Activated CD8-positive, alpha-beta memory T cell treated with anti-CD3 and anti-CD28 coated beads, Interleukin-2, amount 10 ng/mL, durations not matched to agents 7 days and 5 days (primary cell): ENCODE measurements around the gene SLC25A44. TPM values are rescaled to one million over a fixed set of nuclear protein-coding genes. Genes with fewer than 3 reads are reported as not detected.

Experiments used
- ATAC-seq: fragments of 150-1000 bp; cut with Tn5 transposase; one replicate; pipeline ENCODE4 v1.10.0; 2021; ENCODE audit warnings: moderate library complexity
- CTCF ChIA-PET: fragments of 350-600 bp; sonication (Branson Sonifier 250); formaldehyde crosslinking; loops from one replicate; lab custom pipeline; 2021; ENCODE audit warnings: antibody characterized with exemption; lab: Charles Lee
- DNase-seq: peaks from one replicate; pipeline ENCODE4 v3.0.0-alpha.2; 2020
- H3K27ac Mint-ChIP-seq: one replicate; pipeline ENCODE4 v1.8.0; 2021; ENCODE audit warnings: mild to moderate bottlenecking, mixed read lengths
- H3K27me3 Mint-ChIP-seq: one replicate; pipeline ENCODE4 v1.8.0; 2021; ENCODE audit warnings: mixed read lengths
- H3K36me3 Mint-ChIP-seq: one replicate; pipeline ENCODE4 v1.8.0; 2021; ENCODE audit warnings: mild to moderate bottlenecking, mixed read lengths
- H3K4me1 Mint-ChIP-seq: one replicate; pipeline ENCODE4 v1.8.0; 2021; ENCODE audit warnings: mixed read lengths
- H3K4me3 Mint-ChIP-seq: one replicate; pipeline ENCODE4 v1.8.0; 2021; ENCODE audit warnings: mild to moderate bottlenecking, moderate library complexity, mixed read lengths
- H3K9me3 Mint-ChIP-seq: one replicate; pipeline ENCODE4 v1.8.0; 2022; ENCODE audit warnings: low read depth, mixed read lengths
- total RNA-seq, 2 experiments: library from RNA; stranded (reverse); gene quantifications; one replicate each; pipeline ENCODE4 v1.2.3, GENCODE V29; 2021

SLC25A44 gene
- 10 to 100 TPM; 41.4 to 48.4 TPM for total RNA-seq

GRCh38 chr1:156193488-156194299, at the start of gene SLC25A44:
TSS of gene SLC25A44 (plus strand) at chr1:156194104. CDS start at chr1:156199848, 5,744 bp downstream.
- ATAC-seq, result peak; percentile 97
- H3K36me3 Mint-ChIP-seq, result peaks cover 19% of the 10 kb centered on the region
- H3K4me1 Mint-ChIP-seq, result peaks cover 55% of the 10 kb centered on the region
- H3K9me3 Mint-ChIP-seq, result peaks cover 3% of the 10 kb centered on the region
- peak within 1 kb of the TSS; percentile 96 for H3K4me3 Mint-ChIP-seq
- DNase-seq, result peak; percentile 99
- H3K27ac Mint-ChIP-seq, result peak within 1 kb of the TSS; percentile 95
- H3K27me3 Mint-ChIP-seq, result no peaks in the 10 kb centered on the region
- CTCF ChIA-PET, result interaction anchor here (1.0 to 3.4 kb wide), 6 partner anchors 9 to 53 kb away, joined by 3 to 26 read pairs (median 4); partner anchors contain the start of gene PMF1

- no peaks in the 10 kb centered on the region for H3K9me3 Mint-ChIP-seq
- no peaks in the 10 kb centered on the region for H3K36me3 Mint-ChIP-seq
- H3K27me3 Mint-ChIP-seq, result no peaks in the 10 kb centered on the region
- CTCF ChIA-PET, result interaction anchor here (0.7 to 18.3 kb wide), 5 partner anchors 20 to 115 kb away, joined by 3 to 267 read pairs (median 4); no protein-coding TSS in a partner anchor
- ATAC-seq, result no peak
- no peak for DNase-seq
- no peak overlapping the region for H3K4me3 Mint-ChIP-seq
- H3K27ac Mint-ChIP-seq, result no peak overlapping the region
- peaks cover 32% of the 10 kb centered on the region for H3K4me1 Mint-ChIP-seq
Observed at GRCh38 chr1:156144742-156145141, 49.2 kb upstream of the SLC25A44 start.

- Mint-ChIP-seq H3K27ac (peak overlapping the region; percentile 91), H3K27me3 (no peaks in the 10 kb centered on the region), H3K36me3 (no peaks in the 10 kb centered on the region), H3K4me1 (peaks cover 35% of the 10 kb centered on the region), H3K9me3 (no peaks in the 10 kb centered on the region), H3K4me3 (no peak overlapping the region)
- CTCF ChIA-PET, result interaction anchor here (0.6 to 18.3 kb wide), 21 partner anchors 8 to 184 kb away, joined by 3 to 267 read pairs (median 4); partner anchors contain the start of genes PMF1, SEMA4A and SMG5
- no peak for DNase-seq
- ATAC-seq, result no peak
Observed at GRCh38 chr1:156145650-156146019, 48.3 kb upstream of the SLC25A44 start.

GRCh38 chr1:156146020-156146768, 47.7 kb upstream of the SLC25A44 start:
- Mint-ChIP-seq H3K4me1 (peaks cover 35% of the 10 kb centered on the region), H3K4me3 (peak overlapping the region; percentile 63), H3K27ac (peak overlapping the region; percentile 91), H3K36me3 (no peaks in the 10 kb centered on the region), H3K27me3 (no peaks in the 10 kb centered on the region), H3K9me3 (no peaks in the 10 kb centered on the region)
- ATAC-seq (peak; percentile 90), DNase-seq (peak; percentile 70)
- CTCF ChIA-PET, result interaction anchor here (0.6 to 18.3 kb wide), 22 partner anchors 8 to 184 kb away, joined by 3 to 267 read pairs (median 4); partner anchors contain the start of genes PMF1, SEMA4A and SMG5

- CTCF ChIA-PET, result interaction anchor here (1.0 to 18.3 kb wide), 12 partner anchors 12 to 172 kb away, joined by 3 to 267 read pairs (median 6); partner anchors contain the start of genes PMF1 and SMG5
- H3K27ac Mint-ChIP-seq, result peak overlapping the region; percentile 91
- H3K9me3 Mint-ChIP-seq, result no peaks in the 10 kb centered on the region
- peak overlapping the region; percentile 63 for H3K4me3 Mint-ChIP-seq
- no peaks in the 10 kb centered on the region for H3K36me3 Mint-ChIP-seq
- H3K27me3 Mint-ChIP-seq, result no peaks in the 10 kb centered on the region
- ATAC-seq (no peak), DNase-seq (no peak)
- H3K4me1 Mint-ChIP-seq, result peaks cover 35% of the 10 kb centered on the region
Observed at GRCh38 chr1:156146769-156147405, 47.0 kb upstream of the SLC25A44 start.

- Mint-ChIP-seq H3K4me3 (no peak overlapping the region), H3K36me3 (no peaks in the 10 kb centered on the region), H3K9me3 (no peaks in the 10 kb centered on the region), H3K4me1 (peaks cover 45% of the 10 kb centered on the region), H3K27ac (peak overlapping the region; percentile 73), H3K27me3 (no peaks in the 10 kb centered on the region)
- DNase-seq (no peak), ATAC-seq (peak; percentile 12)
- CTCF ChIA-PET, result interaction anchor here (1.0 to 18.3 kb wide), 13 partner anchors 11 to 171 kb away, joined by 3 to 267 read pairs (median 5); partner anchors contain the start of genes PMF1 and SLC25A44
Observed at GRCh38 chr1:156148216-156148615, 45.7 kb upstream of the SLC25A44 start.

GRCh38 chr1:156149374-156150332, 44.3 kb upstream of the SLC25A44 start:
- Mint-ChIP-seq H3K4me1 (peaks cover 52% of the 10 kb centered on the region), H3K27ac (no peak overlapping the region), H3K27me3 (no peaks in the 10 kb centered on the region), H3K36me3 (no peaks in the 10 kb centered on the region), H3K9me3 (no peaks in the 10 kb centered on the region), H3K4me3 (no peak overlapping the region)
- ATAC-seq, result no peak
- CTCF ChIA-PET, result interaction anchor here (0.6 to 18.3 kb wide), 7 partner anchors 10 to 510 kb away, joined by 3 to 267 read pairs (median 4); no protein-coding TSS in a partner anchor
- no peak for DNase-seq

- H3K4me3 Mint-ChIP-seq, result no peak overlapping the region
Observed at GRCh38 chr1:156150333-156151011, 43.4 kb upstream of the SLC25A44 start.

GRCh38 chr1:156151093-156151688, 42.7 kb upstream of the SLC25A44 start:
- DNase-seq (no peak), ATAC-seq (no peak)
- no peaks in the 10 kb centered on the region for H3K9me3 Mint-ChIP-seq
- H3K27ac Mint-ChIP-seq, result no peak overlapping the region
- no peaks in the 10 kb centered on the region for H3K27me3 Mint-ChIP-seq
- H3K4me3 Mint-ChIP-seq, result no peak overlapping the region
- CTCF ChIA-PET, result interaction anchor here (0.8 to 18.3 kb wide), 4 partner anchors 9 to 76 kb away, joined by 3 to 267 read pairs (median 5); no protein-coding TSS in a partner anchor
- H3K4me1 Mint-ChIP-seq, result peaks cover 55% of the 10 kb centered on the region
- no peaks in the 10 kb centered on the region for H3K36me3 Mint-ChIP-seq

More at GRCh38 chr1:156150333-156151011, 43.4 kb upstream of the SLC25A44 start:
- Mint-ChIP-seq H3K36me3 (no peaks in the 10 kb centered on the region), H3K27ac (no peak overlapping the region), H3K4me1 (peaks cover 55% of the 10 kb centered on the region), H3K9me3 (no peaks in the 10 kb centered on the region), H3K27me3 (no peaks in the 10 kb centered on the region)
- DNase-seq (no peak), ATAC-seq (no peak)
- CTCF ChIA-PET, result interaction anchor here (0.5 to 18.3 kb wide), 6 partner anchors 8 to 169 kb away, joined by 3 to 267 read pairs (median 4); no protein-coding TSS in a partner anchor

GRCh38 chr1:156152628-156153027, 41.3 kb upstream of the SLC25A44 start:
- Mint-ChIP-seq H3K4me1 (peaks cover 57% of the 10 kb centered on the region), H3K36me3 (peaks cover 2% of the 10 kb centered on the region), H3K27ac (no peak overlapping the region), H3K9me3 (no peaks in the 10 kb centered on the region), H3K27me3 (no peaks in the 10 kb centered on the region), H3K4me3 (no peak overlapping the region)
- ATAC-seq (no peak), DNase-seq (no peak)
- CTCF ChIA-PET, result interaction anchor here (0.5 to 18.3 kb wide), 3 partner anchors 10 to 313 kb away, joined by 3 to 267 read pairs (median 7); no protein-coding TSS in a partner anchor

GRCh38 chr1:156153362-156153761, 40.5 kb upstream of the SLC25A44 start, which contains the start of gene SEMA4A:
TSS of gene SEMA4A (plus strand) at chr1:156153585. CDS start at chr1:156154579, 994 bp downstream.
- Mint-ChIP-seq H3K4me1 (peaks cover 54% of the 10 kb centered on the region), H3K36me3 (peaks cover 2% of the 10 kb centered on the region), H3K27ac (peak within 1 kb of the TSS; percentile 83), H3K4me3 (peak within 1 kb of the TSS; percentile 70), H3K27me3 (no peaks in the 10 kb centered on the region), H3K9me3 (no peaks in the 10 kb centered on the region)
- DNase-seq, result no peak
- CTCF ChIA-PET, result interaction anchor here (1.2 to 18.3 kb wide), 6 partner anchors 8 to 165 kb away, joined by 3 to 267 read pairs (median 4); no protein-coding TSS in a partner anchor
- no peak for ATAC-seq
